A204.1 (cell line): ENCODE data around the gene DNM1.

ENCODE experiments used
- FAIRE-seq: peaks from 2 replicates; lab custom pipeline; 2012; peaks lifted over from hg19 to GRCh38; lab: Jason Lieb, UNC

DNM1 gene

DNA sequence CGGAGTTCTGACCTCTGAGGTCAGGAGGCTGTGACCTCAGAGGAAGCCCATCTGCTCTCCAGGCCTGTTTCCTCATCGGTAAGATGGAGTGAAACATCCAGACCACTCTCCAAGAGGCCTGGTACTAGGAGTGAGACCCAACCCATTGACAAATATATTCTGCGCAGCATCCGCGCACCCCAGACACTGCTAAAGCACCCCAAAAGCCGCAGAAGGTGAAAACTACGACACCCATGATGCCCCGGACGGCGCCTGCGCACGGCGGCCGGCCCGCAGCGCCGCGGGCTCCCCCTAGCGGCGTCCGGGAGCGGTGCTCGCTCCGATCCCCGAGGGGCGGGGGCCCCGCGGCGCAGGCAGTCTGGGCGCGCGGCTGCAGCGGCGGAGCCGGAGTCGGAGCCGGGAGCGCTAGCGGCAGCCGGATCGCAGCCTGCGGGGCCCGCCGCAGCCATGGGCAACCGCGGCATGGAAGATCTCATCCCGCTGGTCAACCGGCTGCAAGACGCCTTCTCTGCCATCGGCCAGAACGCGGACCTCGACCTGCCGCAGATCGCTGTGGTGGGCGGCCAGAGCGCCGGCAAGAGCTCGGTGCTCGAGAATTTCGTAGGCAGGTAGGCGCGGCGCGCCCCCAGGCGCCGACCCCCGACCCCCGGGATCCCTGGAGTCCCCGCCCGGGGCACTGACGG, at the start of gene DNM1:
Gene DNM1, plus strand, starts transcription at position 356 of the 683 bp plus-strand sequence. Its CDS starts 92 bp downstream, at position 448.
- no peak for FAIRE-seq

DNA sequence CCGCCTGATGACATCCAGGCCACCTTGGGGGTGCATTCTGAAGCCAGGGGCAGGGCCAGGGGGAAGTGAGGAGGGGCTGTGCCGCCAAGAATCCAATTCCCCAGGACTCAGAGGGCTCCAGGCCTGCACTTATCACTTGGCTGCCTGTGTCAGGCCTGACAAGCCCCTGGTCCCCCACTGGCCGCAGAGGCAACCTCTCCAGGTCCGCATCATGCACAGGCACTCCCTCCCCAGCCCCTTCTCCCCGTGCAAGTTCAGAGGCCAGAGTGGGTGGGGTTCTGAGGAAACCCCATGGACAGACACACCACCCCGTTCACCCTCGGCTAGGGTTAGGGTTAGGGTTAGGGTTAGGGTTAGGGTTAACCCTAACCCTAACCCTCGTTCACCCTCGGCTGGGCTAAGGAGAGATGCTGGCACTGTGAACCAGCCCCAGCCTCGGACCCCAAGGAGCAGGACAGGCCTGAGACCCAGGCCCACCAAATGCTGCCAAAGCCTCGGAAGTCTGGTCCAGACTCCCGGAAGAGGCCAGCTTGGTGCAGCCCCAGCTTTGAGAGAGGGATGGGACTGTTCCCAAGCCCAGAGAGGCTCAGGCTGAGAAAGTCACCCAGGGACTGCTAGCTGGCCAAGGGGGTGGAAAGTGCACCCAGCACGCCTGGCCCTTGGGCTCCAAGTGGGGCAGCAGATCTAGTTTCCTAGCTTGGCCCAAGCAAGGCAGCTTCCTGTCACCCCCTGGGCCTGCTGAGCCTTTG, 49.1 kb upstream of the DNM1 start:
- no peak for FAIRE-seq

DNA sequence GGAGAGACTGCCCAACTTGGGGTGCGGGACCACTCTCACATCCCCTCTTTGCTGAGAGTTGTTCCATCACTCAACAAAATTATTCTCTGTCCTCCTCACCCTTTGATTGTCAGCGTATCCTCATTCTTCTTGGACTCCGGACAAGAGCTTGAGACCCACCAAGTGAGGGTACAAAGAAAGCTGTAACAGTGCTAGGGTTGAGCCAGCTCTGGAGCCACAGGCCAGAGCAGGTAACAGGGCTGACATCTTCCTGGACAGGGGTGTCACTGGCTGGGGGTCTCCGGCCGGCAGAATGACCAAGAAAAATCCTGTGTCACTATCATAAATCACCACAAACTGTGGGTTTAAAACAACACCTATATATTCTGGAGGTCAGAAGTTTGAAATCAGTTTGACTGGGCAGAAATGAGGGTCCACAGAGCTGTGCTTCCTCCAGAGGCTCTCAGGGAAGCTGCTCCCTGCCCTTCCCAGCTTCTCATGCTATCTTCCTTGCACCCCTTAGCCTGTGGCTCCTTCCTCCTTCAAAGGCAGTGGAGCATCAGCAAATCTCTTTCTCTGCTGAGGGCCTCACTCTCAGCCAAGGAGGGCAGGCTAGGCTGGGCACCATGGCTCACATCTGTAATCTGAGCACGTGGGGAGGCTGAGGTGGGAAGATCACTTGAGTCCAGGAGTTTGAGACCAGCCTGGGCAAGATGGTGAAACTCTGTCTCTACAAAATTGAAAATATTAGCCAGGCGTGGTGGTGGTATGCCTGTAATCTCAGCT, 47.3 kb upstream of the DNM1 start:
- no peak for FAIRE-seq

DNA sequence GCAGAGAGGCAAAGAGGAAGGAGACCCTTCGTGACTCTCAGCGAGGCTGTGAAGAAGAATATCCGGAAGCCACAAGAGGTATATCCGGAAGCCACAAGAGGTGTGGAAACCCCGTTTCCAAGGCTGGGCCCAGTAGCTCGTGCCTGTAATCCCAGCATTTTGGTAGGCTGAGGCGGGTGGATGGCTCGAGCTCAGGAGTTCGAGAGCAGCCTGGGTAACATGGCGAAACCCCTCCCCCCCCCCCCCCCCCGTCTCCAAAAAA, 43.7 kb upstream of the DNM1 start:
- FAIRE-seq, result no peak

DNA sequence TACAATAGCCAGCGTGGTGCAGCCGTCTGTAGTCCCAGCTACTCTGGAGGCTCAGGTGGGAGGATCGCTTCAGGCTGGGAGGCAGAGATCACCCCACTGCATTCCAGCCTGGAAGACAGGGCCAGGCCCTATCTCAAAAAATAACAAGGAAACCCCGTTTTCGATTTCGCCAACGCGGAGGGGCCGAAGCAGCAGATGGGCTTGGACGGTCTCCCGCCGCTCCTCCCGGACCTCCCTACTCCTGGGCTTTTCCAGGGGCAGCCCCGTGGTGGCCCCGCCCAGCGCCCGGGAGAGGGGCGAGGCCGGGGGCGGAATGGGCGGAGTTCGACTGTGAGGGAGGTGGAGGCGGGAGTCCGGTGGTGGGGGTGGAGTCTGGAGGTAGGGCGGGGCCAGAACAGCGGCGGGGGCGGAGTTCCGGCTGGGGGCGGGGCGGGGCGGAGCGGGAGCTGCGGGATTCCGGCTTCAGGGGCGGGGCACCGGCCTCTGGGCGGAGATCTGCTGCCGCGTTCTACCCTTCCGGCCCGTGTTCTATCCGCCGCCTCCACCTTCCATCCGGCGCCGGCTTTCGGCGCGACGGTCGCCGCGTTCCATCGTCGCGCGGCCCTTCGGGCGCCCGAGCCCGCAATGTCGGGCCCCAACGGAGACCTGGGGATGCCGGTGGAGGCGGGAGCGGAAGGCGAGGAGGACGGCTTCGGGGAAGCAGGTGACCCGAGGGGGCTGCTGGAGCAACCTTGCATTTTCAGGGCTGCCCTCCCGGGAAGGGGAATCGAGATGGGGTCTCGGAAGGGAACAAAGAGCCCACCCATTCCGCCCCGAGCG, 43.2 kb upstream of the DNM1 start, which contains the start of gene BBLN:
Gene BBLN, plus strand, starts transcription at position 482 of the 819 bp plus-strand sequence. Its CDS starts 143 bp downstream, at position 625.
- FAIRE-seq, result no peak

DNA sequence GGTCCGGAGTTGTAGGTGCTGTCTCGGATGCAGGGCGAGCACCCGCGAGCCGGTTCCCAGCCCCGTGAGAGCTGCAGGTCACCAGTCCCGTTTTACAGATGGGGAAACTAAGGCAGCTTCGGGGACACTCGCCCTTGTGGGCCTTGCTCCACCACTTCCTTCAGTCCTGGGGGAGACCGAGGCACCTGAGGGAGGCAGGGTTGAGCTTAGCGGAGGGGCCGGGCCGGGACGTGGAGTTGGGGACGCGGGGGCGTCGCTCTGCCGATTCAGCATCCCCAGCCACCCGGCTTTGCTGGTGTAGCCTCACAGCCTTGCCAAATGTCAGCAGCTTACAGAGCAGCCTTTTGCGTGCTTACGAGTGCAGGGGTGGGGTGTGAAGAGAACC, 42.6 kb upstream of the DNM1 start:
- FAIRE-seq, result no peak

DNA sequence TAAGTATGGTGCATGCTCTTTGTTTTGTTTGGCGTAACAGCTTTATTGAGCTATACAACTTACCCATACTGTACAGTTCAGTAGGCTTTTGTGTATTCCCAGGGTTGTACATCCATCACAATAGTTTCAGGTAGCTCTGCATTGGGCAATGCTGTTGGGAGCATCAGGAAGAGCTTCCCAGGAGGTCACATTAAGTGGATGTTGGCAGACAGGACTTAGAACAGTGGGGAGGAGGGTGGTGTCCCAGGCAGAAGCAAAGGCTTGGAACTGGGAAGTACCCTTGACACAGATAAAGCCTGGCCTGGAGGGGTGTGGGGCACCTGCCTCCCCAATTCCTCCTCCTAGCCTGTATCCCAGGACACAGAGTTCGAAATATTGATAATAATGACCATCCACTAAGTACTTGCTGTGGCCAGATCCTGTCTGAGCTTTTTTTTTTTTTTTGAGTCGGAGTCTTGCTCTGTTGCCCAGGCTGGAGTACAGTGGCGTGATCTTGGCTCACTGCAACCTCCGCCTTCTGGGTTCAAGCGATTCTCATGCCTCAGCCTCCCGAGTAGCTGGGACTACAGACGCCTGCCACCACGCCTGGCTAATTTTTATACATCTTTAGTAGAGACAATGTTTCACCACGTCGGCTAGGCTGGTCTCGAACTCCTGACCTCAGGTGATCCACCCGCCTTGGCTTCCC, 41.8 kb upstream of the DNM1 start:
- no peak for FAIRE-seq

DNA sequence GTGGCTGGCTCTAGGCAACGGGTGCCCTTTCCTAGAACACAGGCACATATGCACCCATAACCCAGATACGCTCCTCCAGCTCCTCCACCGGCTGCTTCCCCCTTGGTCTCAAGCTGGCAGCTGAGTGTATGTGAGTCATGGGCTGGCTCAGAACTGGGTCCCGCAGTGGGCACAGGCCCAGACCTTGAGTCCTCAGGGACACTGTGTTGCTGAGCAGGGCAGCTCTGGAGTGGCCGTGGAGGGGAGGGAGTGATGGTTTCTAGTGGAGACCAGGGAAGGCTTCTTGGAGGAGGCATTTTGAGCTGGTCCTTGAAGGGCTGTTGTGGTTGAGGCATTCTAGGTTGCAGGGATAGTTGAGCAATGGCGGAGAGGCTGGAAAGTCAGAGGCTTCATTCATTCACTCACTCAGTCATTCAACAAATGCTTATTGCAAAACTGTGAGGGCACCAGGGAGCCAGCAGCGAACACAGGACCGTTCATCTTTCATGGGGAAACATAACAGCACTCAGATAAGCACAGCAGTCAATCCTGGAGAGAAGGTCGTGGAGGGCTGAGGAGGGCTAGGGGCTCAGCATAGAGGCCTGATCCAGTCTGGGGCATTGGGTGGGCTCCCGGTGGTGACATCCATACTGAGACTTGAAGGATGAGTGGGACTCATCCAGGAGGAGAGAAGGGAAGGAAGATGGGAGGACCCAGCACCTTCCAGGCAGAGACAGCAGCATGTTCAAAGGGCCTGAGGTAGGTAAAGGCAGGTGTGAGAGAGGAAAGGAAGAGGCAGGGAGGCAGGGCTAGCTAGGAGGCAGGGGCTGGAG, 40.8 kb upstream of the DNM1 start:
- FAIRE-seq, result no peak

DNA sequence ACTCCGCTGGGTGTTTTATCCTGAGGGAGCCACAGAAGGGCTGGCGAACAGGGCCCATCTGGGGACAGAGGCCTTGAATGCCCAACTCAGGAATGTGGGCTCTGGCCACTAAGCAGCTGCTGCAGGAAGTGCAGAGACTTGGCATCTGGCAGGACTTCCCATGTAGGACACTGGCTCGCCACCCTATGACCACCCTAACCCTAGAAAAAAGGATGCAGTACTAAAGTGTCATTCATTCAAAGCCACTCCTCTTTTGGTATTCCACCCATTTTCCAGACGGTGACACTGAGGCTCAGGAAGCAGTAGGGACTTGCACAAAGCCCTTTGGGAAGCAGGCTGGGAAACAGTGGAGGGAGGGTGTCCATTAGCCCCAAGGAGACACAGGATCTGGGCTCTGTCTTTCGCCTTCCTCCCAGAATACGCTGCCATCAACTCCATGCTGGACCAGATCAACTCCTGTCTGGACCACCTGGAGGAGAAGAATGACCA, 40.1 kb upstream of the DNM1 start:
- no peak for FAIRE-seq

DNA sequence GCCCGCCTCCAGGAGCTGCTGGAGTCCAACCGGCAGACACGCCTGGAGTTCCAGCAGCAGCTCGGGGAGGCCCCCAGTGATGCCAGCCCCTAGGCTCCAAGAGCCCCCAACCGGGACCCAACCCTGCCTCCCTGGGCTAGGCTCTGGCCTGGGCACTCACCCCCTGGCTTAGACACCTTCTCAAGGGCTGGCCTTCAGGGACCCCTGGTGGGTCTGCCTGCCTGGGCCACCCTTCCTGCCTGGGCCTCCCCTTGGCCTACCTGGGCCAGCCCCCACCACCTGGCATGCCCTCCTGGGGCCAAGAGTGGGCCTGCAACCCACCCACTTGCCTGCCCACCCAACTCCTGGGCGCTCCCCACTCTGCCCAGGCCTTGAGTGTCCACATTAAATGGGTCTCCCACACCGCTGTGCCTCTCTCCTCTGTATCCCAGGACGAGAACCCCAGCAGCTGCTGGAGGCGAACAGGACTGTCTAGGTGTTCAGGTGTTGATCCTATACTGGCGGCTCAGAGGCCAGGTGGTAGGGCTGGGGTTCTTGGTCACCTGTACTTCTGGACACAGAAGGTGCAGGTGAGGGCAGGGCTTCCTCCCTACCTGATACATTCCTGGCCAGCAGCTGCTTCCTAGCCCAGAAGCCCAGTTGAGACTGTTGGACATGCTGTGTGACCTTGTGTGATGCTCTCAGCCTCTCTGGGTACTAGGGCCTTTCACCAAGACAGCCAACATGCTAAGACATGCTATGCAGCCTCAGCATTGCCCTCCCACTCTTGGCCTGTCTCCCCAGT, 39.5 kb upstream of the DNM1 start:
- no peak for FAIRE-seq

DNA sequence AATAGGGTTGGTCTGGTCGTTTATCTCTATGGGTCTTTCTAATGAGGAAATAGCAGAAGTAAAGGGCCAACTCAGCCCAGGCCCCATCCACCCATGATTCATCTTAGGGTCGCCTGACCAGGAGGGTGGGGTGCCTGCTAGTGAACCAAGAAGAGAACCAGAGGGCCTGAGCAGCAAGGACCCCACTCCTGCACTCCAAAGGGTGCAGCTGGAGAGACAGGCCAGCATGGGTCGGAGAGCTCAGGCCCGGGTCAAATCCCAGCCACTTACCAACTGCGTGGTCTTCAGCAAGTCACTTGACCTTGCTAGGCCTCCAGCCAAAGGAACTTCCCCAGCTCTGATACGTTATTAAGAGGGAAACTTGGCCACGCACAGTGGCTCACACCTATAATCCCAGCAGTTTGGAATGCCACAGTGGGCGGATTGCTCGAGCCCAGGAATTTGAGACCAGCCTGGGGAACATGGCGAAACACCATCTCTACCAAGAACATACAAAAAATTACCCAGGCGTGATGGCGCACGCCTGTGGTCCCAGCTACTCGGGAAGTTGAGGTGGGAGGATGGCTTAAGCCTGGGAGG, 38.8 kb upstream of the DNM1 start:
- no peak for FAIRE-seq

DNA sequence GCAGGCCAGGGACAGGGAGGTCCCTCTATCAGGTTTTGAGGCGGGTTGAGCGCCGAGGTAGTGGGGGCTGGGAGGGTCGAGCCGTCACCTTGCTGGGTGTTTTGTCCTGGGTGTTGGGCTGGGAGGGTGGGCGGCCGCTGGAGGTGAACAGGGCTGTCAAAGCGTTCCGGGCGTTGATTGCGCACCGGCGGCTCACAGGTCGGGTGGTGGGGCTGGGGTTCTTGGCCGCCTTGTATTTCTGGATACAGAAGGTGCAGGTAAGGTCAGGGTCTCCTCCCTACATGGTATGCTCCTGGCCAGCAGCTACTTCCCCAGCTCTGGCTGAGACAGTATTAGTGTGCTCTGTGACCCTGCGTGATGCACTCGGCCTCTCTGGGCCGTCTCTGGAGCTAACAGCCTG, 37.0 kb upstream of the DNM1 start:
- no peak for FAIRE-seq

DNA sequence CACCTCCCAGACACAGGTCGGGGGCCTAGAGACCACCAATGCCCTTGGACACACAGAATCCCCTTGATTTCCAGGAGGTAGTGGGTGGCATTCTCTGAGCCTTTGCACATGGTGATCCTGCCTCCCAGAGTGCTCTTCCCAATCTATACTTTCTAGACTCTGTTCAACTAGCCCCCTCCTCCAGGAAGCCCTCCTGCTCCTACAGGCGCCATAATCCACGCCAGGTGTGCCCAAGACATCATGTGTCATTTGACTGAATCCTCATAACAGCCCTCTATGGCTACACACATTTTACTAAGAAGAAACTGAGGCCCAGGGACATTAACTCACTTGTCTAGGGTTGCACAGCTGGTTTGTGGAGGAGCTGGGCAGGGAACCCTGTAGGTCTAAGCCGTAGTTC, 36.0 kb upstream of the DNM1 start:
- FAIRE-seq, result no peak

DNA sequence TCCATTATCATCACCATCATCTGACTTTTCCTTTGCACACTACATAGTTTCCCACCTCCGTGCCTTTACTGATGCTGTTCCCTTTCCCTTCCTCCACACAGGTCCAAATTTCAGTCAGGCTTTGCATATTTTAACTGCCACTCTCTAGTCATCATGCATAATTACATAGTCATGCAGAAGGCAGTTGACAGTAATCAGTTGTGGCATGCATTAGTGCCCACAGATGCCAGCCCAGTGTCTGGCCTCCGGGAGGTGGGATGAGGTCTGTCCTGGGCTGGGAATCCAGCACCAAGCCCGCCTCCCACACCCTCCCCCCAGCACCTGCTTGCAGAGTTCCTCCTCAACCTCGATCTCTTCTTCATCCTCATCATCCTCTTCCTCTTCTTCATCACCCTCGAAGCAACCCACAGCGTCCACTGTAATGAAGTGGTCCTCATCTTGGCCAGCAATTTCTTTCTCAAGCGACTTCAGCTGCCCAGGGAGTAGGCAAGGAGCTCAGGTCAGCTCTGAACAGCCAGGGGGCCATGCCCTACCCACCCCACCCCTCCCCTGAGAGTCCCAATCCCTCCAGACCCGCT, 34.4 kb upstream of the DNM1 start:
- FAIRE-seq, result no peak

DNA sequence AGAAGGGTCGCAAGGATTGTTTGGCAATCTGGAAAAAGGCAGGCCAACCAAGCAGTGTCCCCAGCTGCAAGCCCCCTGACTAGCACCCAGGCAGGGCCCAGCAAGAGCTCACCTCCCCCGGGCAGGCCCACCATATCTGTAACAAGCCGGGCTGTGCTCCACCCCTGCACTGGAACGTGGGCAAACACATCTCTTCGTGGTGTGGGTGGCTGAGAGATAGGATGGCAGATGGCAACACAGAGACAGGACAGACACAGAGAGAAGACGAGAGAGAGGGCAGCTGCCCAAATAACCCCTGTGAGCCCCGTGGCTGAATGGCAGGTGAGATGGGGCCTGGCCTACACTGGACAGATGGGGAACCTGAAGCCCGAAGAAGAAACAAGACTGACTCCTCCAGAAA, 33.7 kb upstream of the DNM1 start:
- no peak for FAIRE-seq

DNA sequence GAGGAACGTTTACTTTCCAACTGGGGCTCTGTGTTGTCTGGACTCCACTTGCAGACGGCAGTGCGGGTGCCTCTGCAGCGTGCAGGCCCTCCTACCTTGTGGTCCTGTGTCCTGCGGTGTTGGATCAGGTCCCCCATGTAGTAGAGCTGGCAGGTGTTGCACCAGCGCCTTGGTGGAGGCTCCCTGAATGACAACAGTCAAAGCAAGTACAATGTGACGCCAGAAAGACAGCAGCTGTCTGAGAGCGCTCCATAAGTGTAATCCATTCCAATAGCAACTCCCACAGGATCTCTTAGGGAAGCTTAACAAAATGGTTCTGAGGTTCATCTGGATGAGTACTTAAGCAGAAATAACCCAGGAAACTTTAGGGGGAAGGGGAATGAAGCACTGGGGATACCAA, 33.3 kb upstream of the DNM1 start:
- FAIRE-seq, result no peak

DNA sequence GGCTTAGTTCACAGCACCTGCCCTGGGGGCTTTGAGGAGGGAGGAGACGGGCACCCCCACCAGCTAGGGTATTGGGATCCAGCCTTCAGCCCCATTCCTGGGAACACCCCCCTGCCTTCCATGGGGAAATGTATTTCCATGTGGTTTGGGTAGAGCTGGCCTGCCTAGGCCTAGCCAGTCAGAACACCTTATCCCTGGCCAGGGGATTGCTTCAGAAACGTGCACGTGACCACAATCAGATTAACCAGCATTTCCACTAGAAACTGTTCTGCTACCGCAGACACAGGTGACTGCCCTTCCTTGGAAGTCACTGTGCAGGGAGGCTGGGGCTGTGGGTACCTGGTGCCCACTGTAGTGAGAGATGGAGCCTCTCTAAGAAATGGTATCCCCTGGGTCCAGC, 29.1 kb upstream of the DNM1 start:
- FAIRE-seq, result no peak

DNA sequence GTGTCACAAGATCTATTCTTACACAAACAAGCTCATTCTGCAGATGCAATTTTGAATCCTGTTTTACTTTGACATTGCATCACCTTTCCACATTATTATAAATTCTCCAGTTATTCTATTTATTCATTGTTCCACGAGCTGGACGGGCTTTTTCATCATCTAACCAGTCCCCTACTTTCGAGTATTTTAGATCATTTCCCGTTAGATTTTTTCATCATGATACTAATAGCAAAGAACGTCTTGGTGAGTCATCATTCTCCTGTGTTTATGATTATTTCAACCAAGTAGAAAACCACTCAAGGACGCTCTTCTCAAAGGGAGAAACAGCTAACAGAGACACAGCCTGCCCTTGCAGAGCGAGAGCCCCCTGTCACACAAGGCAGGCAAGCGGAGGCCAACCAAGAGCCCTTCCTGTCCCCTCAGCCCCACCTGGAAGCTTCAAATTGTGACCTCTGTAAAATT, 28.0 kb upstream of the DNM1 start:
- no peak for FAIRE-seq

DNA sequence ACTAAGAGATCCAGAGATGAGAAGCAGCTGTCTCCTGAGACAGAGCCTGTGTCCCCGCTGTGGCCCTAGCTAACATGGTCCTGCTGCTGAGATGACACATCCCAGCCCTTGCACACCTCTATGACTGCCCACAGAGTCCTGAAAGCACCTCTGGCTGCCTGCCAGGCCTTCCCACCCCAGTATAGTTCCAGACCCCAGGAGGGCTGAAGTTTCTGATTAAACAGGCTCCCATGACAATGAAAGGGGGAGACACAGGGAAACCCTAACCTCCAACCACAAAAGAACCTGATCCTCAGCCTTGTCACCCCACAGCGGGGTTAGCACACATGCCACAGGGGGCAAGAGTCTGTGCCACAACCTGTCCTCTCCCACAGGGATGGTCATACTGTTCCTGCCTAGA, 27.5 kb upstream of the DNM1 start:
- FAIRE-seq, result no peak
